Right lobe of liver (tissue), 6 donors: ENCODE data around the gene ZSCAN9. TPM values are rescaled to one million over a fixed set of nuclear protein-coding genes. Genes with fewer than 3 reads are reported as not detected.

Source experiments
- ATAC-seq, 4 donors: fragments of 200-7000 bp; cut with Tn5 transposase; one replicate each; pipeline ENCODE4 v1.9.1; 2020; ENCODE audit warnings: mild to moderate bottlenecking in 4 of 4, moderate library complexity in 4 of 4
- DNase-seq, 3 donors: peaks; one replicate each; pipeline ENCODE4 v3.0.0-alpha.2; 2020
- H3K27ac ChIP-seq, 3 donors: fragments of 200-600 bp; one replicate each; pipeline ENCODE4 v1.8.0; 2022
- H3K27me3 ChIP-seq, 2 donors: fragments of 200-600 bp; one replicate each; pipeline ENCODE4 v1.8.0; 2022
- H3K36me3 ChIP-seq, 4 donors: fragments of 200-600 bp; sonication (generic) in 1 of 4; one replicate each; pipeline versions ENCODE4 v1.5.1 to v1.8.0; 2017 to 2022; ENCODE audit warnings: control low read depth in 1 of 4
- H3K4me1 ChIP-seq, 4 donors: fragments of 200-600 bp; sonication (generic) in 1 of 4; one replicate each; pipeline versions ENCODE4 v1.5.1 to v1.8.0; 2017 to 2022; ENCODE audit warnings: control low read depth in 1 of 4
- H3K4me3 ChIP-seq, 3 donors: fragments of 200-600 bp; one replicate each; pipeline ENCODE4 v1.8.0; 2022
- H3K9me3 ChIP-seq, 4 donors: fragments of 200-600 bp; sonication (generic) in 1 of 4; one replicate each; pipeline versions ENCODE4 v1.5.1 to v1.8.0; 2017 to 2022; ENCODE audit warnings: control low read depth in 1 of 4
- POLR2A ChIP-seq: fragments of 450-650 bp; IDR thresholded peaks from one replicate; pipeline ENCODE4 v1.6.1; 2017; ENCODE audit warnings: antibody characterized with exemption, mild to moderate bottlenecking
- WGBS: methylation state at CpG from one replicate; pipeline ENCODE4 v1.1.6; 2018; ENCODE audit warnings: low coverage, low lambda C conversion rate; ENCODE audit not compliant: insufficient coverage; ENCODE audit errors: missing lambda C conversion rate; 5-methylcytosine and 5-hydroxymethylcytosine counted together
- intact Hi-C, 2 donors: fragments of 100-400 bp; cut with DNase I; formaldehyde crosslinking; loops; one replicate each; pipeline versions ENCODE4 v1.11.2 to v1.14.1; 2022
- total RNA-seq, 6 experiments: library from RNA; depleted of rRNA in 2 of 6; stranded (reverse); fragments of >200 nt in 2 of 6; fragmentation: NEBNext Ultra II Directional in 3 of 6; extraction: Animal tissue kit (Norgen Biotek cat#: 25700) in 3 of 6; gene quantifications; one replicate each; pipeline versions ENCODE4 v1.1.0 to v1.2.4, GENCODE V29; 2016 to 2023
- TF ChIP-seq, protein P1 (sequence below), 4 donors: fragments of 200-600 bp in 3 of 4; fragments of 450-650 bp in 1 of 4; IDR thresholded peaks; one replicate each; pipeline versions ENCODE4 v1.5.1 to v1.8.0; 2016 to 2022; ENCODE audit warnings: antibody characterized with exemption in 4 of 4, mild to moderate bottlenecking in 2 of 4
- donor health status: DM: no; HTN: yes; CAD: no.
- donor health status: DM: no; HTN: no; CAD: no.
- donor health status: DM: no; HTN: no; CAD: no.
- donor health status: DM: no; HTN: yes; CAD: no.
- donor health status: DM: no; HTN: yes; CAD: no.

ZSCAN9 gene
- total RNA-seq, 6 experiments from 2014 or later = 2.0 to 3.9 (median 3.3) TPM

DNA sequence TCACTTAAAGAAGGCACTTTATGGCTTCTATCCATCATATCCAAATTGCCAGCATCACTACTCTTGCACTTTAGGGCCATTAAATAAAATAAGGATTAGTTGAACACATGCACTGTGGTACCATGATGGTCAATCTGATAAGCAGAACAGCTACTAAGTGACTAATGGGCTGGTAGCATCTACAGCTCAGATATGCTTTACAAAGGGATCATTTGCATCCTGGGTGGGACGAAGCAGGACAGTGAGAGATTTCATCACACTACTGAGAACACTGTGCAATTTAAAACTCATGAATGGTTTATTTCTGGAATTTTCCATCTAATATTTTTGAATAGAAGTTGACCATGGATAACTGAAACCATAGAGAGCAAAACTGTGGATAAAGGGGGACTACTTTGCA lies 25.1 kb upstream of the ZSCAN9 start:
- intact Hi-C loops = no loop called here
- no peaks in the 10 kb centered on the region for H3K36me3 ChIP-seq
- no peak overlapping the region for H3K4me3 ChIP-seq
- no peak for DNase-seq
- H3K27me3 ChIP-seq = peaks cover 0 to 7% of the 10 kb centered on the region in 2 donors
- ATAC-seq = no peak
- no peak for TF ChIP-seq POLR2A
- TF ChIP-seq, protein P1, sequence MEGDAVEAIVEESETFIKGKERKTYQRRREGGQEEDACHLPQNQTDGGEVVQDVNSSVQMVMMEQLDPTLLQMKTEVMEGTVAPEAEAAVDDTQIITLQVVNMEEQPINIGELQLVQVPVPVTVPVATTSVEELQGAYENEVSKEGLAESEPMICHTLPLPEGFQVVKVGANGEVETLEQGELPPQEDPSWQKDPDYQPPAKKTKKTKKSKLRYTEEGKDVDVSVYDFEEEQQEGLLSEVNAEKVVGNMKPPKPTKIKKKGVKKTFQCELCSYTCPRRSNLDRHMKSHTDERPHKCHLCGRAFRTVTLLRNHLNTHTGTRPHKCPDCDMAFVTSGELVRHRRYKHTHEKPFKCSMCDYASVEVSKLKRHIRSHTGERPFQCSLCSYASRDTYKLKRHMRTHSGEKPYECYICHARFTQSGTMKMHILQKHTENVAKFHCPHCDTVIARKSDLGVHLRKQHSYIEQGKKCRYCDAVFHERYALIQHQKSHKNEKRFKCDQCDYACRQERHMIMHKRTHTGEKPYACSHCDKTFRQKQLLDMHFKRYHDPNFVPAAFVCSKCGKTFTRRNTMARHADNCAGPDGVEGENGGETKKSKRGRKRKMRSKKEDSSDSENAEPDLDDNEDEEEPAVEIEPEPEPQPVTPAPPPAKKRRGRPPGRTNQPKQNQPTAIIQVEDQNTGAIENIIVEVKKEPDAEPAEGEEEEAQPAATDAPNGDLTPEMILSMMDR (IDR thresholded peaks at IDR 0.05) = no peak
- 55% methylated on average over 1 of the region's 1 CpG for WGBS
- H3K4me1 ChIP-seq = no peaks in the 10 kb centered on the region
- H3K9me3 ChIP-seq = peaks cover 0 to 5% (median 0%) of the 10 kb centered on the region in 4 donors
- no peak overlapping the region for H3K27ac ChIP-seq

- Histone ChIP-seq H3K9me3 (no peaks in the 10 kb centered on the region), H3K27ac (no peak overlapping the region), H3K36me3 (no peaks in the 10 kb centered on the region), H3K27me3 (peaks cover 4 to 16% of the 10 kb centered on the region in 2 donors), H3K4me1 (no peaks in the 10 kb centered on the region), H3K4me3 (no peak overlapping the region)
- intact Hi-C loops = no loop called here
- ATAC-seq (no peak), DNase-seq (no peak)
- TF ChIP-seq POLR2A = no peak
- TF ChIP-seq, protein P1 (IDR thresholded peaks at IDR 0.05) = no peak
- WGBS = 13% methylated on average over 4 of the region's 4 CpGs
Measured at GRCh38 chr6:28203201-28203600, 21.9 kb upstream of the ZSCAN9 start.

DNA sequence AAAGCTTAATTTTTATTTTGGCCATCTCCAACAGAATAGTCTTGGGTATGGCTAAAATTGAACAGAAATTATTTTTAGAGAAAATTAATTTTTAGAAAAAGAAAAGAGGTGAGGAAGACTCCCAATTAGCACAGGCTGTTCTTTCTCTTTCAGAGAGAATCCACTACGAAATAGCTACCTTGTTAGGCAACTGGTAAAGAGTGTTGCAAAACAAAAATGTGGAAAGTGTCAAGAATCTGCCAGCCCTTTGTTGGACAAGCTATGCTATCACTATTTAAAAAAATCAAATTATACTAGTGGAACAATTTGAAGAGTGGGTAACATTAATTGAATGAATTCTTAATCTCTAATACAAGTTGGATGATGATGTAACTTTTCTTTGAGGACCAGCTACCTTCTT lies 19.2 kb upstream of the ZSCAN9 start:
- TF ChIP-seq, protein P1 (IDR thresholded peaks at IDR 0.05) = no peak
- TF ChIP-seq POLR2A = no peak
- Histone ChIP-seq H3K9me3 (no peaks in the 10 kb centered on the region), H3K36me3 (no peaks in the 10 kb centered on the region), H3K27me3 (peaks cover 6 to 41% of the 10 kb centered on the region in 2 donors), H3K4me3 (no peak overlapping the region), H3K4me1 (no peaks in the 10 kb centered on the region), H3K27ac (no peak overlapping the region)
- DNase-seq = no peak
- 8% methylated on average over 1 of the region's 1 CpG for WGBS
- no peak for ATAC-seq
- intact Hi-C loops = no loop called here

- H3K4me3 ChIP-seq = no peak overlapping the region
- no peaks in the 10 kb centered on the region for H3K9me3 ChIP-seq
- no peaks in the 10 kb centered on the region for H3K36me3 ChIP-seq
- H3K27ac ChIP-seq = no peak overlapping the region
- no peak for DNase-seq
- H3K4me1 ChIP-seq = no peaks in the 10 kb centered on the region
- 20% methylated on average over 3 of the region's 3 CpGs for WGBS
- TF ChIP-seq, protein P1 (IDR thresholded peaks at IDR 0.05) = no peak
- no peak for TF ChIP-seq POLR2A
- no peak for ATAC-seq
- intact Hi-C loops = no loop called here
- peaks cover 6 to 48% of the 10 kb centered on the region in 2 donors for H3K27me3 ChIP-seq
Measured at GRCh38 chr6:28206527-28206926, 18.5 kb upstream of the ZSCAN9 start.
